GM18858 (cell line): ENCODE results near the gene FARP1.

Experiments used
- ATAC-seq: cut with Tn5 transposase; IDR thresholded peaks from one replicate; pipeline ENCODE4 v1.9.1; 2021; ENCODE audit not compliant: unreplicated experiment

Gene FARP1

DNA sequence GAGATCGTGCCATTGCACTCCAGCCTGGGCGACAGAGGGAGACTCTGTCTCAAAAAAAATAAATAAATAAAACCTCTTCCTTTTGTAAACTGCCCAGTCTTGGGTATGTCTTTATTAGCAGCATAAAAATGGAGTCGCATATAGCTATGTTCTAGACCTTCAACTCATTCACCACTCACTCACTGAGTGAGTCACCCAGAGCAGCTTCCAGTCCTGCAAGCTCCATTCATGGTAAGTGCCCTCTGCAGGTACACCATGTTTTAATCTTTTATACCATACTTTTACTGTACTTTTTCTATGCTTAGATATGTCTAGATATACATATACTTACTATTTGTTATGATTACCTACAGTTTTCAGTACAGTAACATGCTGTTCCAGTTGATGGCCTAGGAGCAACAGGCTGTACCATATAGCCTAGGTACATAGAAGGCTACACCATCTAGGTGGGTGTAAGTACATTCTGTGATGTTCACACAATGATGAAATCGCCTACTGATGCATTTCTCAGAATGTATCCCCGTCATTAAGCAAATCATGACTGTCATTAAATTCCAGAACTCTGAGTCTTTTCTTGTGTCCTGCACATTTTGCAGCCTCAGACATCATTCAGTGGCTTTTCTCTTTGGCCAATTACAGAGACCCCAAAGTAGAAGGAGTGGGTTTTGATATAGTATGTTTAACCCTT lies 13.7 kb upstream of the FARP1 start:
- no peak for ATAC-seq

GRCh38 chr13:98133946-98134345 lies 8.9 kb upstream of the FARP1 start:
- ATAC-seq = peak; percentile 98

DNA sequence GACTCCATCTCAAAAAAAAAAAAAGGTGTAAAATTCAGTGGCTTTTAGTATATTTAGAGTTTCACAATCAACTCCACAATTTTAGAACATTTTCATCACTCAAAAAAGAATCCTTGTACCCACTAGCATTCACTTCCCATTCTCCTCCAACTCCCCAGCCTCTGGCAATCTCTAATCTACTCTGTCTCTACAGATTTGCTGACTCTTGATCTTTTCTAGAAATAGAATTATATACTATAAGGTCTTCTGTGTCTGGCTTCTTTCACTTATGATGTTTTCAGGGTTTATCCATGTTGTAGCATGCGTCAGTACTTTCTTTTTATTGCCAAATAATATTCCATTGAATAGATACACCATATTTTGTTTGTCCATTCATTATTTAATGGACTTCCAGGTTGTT lies 8.0 kb upstream of the FARP1 start:
- no peak for ATAC-seq

- ATAC-seq = no peak
These were observed 1.8 kb upstream of the FARP1 start for GRCh38 chr13:98141091-98141490.

GRCh38 chr13:98141509-98142379 lies 1.1 kb upstream of the FARP1 start:
- no peak for ATAC-seq

DNA sequence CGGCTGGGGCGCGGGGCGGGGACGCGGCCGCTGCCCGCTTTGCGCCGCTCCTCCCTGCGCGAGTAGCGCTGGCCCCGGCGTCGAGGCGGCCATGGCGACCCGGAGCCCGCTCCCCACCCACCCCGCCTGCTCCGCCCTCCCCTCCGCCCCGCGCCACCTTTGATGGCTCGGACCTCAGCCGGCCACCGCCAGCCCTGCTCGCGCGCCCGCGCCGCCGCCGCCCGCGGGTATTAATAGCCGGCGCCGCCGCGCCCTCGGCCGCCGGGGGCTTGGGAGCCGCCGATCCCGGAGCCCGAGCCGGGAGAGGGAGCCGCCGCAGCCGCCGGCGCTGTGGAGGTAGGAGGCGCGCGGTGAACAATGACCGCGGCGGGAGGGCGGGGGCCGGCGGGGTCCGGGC lies 261 bp downstream of the FARP1 start:
- ATAC-seq = peak; percentile 28

- ATAC-seq = no peak
These were observed 720 bp downstream of the FARP1 start for GRCh38 chr13:98143601-98144026.

- ATAC-seq = no peak
These were observed 1.3 kb downstream of the FARP1 start for GRCh38 chr13:98144027-98144741.

GRCh38 chr13:98144801-98145350 lies 2.0 kb downstream of the FARP1 start:
- ATAC-seq = no peak

DNA sequence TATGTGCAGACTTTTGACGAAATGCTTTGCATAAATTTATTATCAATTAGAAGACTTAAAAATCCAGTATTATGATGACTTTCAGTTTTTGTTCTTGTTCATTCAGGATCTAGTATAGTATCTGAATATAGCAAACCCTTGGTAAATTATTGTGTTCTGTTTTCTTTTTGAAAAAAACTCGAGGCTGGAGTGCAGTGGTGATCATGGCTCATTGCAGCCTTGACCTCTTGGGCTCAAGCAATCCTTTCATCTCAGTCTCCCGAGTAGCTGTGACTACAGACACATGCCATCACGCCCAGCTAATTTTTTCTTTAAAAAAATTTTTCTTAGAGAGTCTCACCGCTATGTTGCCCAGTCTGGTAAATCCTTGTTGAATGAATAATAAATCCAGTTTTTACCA lies 4.6 kb downstream of the FARP1 start:
- no peak for ATAC-seq

DNA sequence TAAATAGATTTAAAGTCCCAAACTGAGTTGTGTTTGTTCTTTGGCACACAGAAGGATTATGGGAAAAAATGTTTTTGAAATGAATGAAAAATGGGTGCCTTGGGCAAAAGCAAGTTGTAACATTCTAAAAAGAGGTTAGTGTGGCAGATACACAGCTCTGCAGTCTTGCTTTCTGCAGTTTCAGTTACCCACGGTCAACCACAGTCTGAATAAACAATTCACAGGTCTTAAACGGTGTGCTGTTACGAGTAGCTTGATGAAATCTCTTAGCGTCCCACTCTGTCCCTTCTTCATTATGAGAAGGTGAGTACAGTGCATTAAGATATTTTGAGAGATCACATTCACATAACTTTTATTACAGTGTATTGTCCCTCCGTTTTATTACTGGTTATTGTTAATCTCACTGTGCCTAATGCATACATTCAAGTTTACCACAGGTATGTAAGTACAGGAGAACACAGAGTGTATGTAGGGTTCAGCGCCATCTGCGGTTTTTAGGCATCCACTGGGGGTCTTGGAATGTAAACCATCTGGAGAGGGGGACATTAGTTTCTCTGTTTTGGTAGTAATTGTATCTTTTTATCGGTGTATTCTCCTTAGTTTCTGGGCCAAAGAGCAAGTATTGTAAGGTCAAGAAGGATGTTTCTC lies 8.1 kb downstream of the FARP1 start:
- ATAC-seq = no peak

GRCh38 chr13:98155475-98156109 lies 12.7 kb downstream of the FARP1 start:
- ATAC-seq = no peak

- no peak for ATAC-seq
These were observed 13.4 kb downstream of the FARP1 start for GRCh38 chr13:98156259-98156658.

GRCh38 chr13:98157188-98157587 lies 14.3 kb downstream of the FARP1 start:
- no peak for ATAC-seq

DNA sequence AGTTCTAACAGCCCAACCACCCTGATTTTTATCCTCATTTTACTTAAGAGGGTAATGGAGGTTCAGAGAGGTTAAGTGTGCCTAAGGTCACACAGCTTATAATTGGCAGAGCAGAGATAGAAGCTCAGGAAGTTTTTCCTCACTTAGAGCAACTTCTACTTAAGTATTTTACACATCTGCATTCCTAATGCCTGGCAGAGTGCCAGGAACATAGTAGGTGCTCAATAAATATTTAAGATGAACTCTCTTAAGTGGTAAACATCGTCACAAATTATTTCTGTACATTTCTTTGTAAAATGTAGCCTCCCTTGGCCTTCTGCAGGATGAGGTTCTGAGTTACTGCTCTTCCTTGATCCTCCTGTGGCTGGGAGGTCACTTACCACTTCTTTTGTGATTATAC lies 14.7 kb downstream of the FARP1 start:
- no peak for ATAC-seq

DNA sequence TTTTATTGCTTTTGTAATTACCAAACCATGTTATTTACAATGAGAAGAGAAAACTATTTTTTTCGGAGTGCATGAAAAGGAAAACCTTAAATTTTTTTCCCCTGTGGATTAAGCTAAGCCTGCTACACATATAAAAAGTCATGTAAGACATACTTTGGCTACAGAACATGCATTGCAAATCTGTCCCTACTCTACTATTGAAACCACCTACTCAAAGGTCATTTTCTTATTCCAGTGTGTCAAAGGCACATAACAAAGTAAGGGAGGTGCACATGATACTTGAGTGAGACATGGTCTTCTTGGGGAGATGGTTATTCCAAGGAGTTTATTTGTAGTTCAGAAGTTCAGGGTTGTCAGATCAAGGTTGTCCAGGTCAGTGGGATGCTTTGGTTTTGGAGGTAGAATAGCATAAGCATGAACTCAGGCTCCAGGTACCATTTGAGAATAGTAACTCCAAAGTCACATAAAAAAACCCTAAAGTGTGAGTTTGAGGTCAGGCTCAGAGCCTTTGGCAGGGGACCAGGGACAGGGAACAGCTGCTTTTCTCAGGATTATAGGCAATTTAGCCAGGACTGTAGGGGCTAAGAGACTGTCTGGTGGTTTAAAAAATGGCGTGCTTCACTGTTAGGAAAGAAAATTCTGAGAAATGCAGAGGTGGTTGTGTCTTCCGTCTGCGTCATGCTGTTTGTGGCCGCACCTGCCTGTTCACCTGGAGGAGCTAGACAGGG lies 15.4 kb downstream of the FARP1 start:
- ATAC-seq = no peak

DNA sequence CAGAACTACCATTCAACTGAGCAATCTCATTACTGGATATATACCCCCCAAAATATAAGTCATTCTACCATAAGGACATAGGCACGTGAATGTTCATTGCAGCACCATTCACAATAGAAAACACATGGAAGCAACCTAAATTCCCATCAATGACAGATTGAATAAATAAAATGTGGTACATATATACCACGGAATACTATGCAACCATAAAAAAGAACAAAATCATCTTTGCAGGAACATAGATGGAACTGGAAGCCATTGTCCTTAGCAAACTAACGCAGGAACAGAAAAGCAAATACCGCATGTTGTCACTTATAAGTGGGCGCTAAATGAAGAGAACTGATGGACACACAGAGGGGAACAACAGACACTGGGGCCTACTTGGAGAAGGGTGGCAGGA lies 20.0 kb downstream of the FARP1 start:
- no peak for ATAC-seq

DNA sequence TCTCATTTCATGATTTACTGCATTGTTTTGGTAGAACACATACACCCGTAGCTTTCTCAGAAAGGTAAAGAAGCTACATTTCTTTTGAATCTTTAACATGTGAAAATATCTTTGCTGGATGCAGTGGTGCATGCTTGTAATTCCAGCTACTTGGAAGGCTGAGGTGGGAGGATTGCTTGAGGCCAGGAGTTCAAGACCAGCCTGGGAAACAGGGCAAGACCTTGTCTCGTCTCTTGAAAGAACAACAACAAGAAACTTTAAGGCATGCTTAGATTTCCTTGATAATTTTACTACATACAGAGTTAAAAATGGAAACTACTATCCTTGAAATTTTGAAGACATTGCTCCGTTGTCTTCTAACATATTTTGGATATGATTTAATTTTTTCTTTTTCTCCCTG lies 26.4 kb downstream of the FARP1 start:
- ATAC-seq = no peak

DNA sequence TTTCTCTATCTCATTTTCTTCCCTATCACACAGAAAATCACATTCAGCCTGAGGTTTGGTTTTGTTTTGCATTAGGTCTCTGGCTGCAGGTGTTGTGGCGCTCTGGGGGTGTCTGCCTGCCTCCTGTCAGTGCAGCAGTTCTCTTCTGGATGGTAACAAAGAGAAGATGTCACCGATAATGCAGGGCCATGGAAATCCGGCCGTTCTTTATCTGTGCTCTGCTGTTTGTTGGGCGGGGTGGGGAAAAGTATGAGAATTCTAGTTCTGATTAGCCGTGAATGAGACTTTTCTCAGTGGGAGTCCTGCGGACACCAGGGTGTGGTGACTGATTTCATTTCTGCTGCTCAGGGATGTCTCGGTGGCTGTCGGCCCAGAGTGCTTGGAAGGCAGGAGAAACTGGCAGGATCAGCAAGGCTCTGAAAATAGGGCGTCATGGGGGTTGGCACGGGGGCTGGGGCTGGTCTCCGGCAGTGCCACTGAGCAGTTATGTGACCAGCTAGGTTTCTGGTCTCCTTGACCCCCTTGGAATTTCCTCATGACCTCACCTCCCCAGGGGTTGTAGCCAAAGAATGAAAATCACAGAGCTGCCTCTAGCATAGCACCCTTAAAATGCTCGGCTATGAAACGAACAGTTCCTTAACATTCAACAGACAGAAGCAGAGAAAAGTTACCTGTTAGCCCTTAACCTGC lies 29.2 kb downstream of the FARP1 start:
- ATAC-seq = no peak
